ENCODE results near the gene COMMD1. TPM values are rescaled to one million over a fixed set of nuclear protein-coding genes. Genes with fewer than 3 reads are reported as not detected.

The COMMD1 gene
- total and polyA plus RNA-seq, 3 donors from 2014 or later: 61.7 to 87.9 (median 85.2) TPM

DNA sequence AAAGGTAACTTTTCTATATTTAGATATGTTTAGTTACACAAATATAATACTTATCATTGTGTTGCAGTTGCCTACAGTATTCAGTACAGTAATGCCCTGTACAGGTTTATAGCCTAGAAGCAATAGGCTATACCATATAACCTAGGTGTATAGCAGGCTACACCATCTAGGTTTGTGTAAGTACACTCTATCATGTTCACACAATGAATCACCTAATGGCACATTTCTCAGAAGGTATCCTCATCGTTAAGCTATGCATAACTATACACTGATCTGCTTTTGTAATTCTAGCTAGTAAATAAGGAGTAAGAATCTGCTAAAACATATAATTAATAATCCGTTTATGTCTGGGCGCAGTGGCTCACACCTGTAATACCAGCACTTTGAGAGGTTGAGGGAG lies 102.1 kb downstream of the COMMD1 start:
- no peak overlapping the region for H3K4me3 ChIP-seq
- no peaks in the 10 kb centered on the region for H3K4me1 ChIP-seq
- TF ChIP-seq, protein P1, sequence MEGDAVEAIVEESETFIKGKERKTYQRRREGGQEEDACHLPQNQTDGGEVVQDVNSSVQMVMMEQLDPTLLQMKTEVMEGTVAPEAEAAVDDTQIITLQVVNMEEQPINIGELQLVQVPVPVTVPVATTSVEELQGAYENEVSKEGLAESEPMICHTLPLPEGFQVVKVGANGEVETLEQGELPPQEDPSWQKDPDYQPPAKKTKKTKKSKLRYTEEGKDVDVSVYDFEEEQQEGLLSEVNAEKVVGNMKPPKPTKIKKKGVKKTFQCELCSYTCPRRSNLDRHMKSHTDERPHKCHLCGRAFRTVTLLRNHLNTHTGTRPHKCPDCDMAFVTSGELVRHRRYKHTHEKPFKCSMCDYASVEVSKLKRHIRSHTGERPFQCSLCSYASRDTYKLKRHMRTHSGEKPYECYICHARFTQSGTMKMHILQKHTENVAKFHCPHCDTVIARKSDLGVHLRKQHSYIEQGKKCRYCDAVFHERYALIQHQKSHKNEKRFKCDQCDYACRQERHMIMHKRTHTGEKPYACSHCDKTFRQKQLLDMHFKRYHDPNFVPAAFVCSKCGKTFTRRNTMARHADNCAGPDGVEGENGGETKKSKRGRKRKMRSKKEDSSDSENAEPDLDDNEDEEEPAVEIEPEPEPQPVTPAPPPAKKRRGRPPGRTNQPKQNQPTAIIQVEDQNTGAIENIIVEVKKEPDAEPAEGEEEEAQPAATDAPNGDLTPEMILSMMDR (IDR thresholded peaks at IDR 0.05): no peak
- no peak for TF ChIP-seq POLR2A (IDR thresholded peaks at IDR 0.05)
- intact Hi-C loops (cut with DNase I; ENCODE audit: low total_unique reads): no loop called here
- no peaks in the 10 kb centered on the region for H3K36me3 ChIP-seq (ENCODE audit: low read depth, missing control alignments)
- no peaks in the 10 kb centered on the region for H3K27me3 ChIP-seq
- H3K9me3 ChIP-seq: no peaks in the 10 kb centered on the region
- 96 to 97% methylated on average over 3 of the region's 3 CpGs for WGBS, 2 donors
- DNase-seq: no peak
- no peak overlapping the region for H3K27ac ChIP-seq

DNA sequence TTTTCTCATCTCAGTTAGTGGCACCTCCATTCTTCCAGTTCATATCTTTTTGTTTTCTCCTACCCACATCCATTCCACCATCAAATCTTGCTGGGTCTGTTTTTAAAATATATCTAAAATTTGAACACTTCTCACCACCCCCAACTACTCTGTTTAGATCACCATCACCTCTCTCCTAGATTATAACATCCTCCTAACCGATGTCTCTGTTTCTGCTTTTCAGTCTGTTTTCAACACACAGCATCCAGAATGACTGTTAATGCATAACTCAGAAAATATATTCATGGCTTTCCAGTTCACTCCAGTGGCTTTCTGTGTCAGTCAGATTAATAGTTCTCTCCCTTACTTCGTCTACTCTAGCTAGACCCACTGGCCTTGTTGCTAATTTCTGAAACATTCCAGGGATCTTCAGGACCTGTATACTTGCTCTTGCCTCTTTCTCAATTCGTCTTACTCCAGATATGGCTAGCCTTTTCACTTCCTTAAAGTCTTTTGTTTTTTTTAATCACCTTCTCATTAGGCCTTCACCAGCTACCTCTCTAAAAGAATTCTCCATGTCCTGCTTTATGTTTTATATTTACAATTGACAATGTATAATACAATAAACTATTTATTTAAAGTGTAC lies 105.3 kb downstream of the COMMD1 start:
- Histone ChIP-seq H3K4me1 (peaks cover 5% of the 10 kb centered on the region), H3K9me3 (no peaks in the 10 kb centered on the region), H3K4me3 (no peak overlapping the region), H3K27ac (no peak overlapping the region), H3K27me3 (no peaks in the 10 kb centered on the region), H3K36me3 (ENCODE audit: low read depth, missing control alignments) (no peaks in the 10 kb centered on the region)
- intact Hi-C loops (cut with DNase I; ENCODE audit: low total_unique reads): no loop called here
- no peak for DNase-seq
- WGBS, 2 donors: 77% methylated on average over 3 of the region's 3 CpGs
- TF ChIP-seq POLR2A (IDR thresholded peaks at IDR 0.05): no peak
- TF ChIP-seq, protein P1 (IDR thresholded peaks at IDR 0.05): no peak

GRCh38 chr2:62013641-62014040 lies 108.2 kb downstream of the COMMD1 start:
- no peaks in the 10 kb centered on the region for H3K36me3 ChIP-seq (ENCODE audit: low read depth, missing control alignments)
- H3K27me3 ChIP-seq: no peaks in the 10 kb centered on the region
- TF ChIP-seq POLR2A (IDR thresholded peaks at IDR 0.05): no peak
- TF ChIP-seq, protein P1 (IDR thresholded peaks at IDR 0.05): no peak
- no peak for DNase-seq
- H3K9me3 ChIP-seq: no peaks in the 10 kb centered on the region
- H3K27ac ChIP-seq: peak overlapping the region in 1 of 2 donors; percentile 10
- no peak overlapping the region for H3K4me3 ChIP-seq
- intact Hi-C loops (cut with DNase I; ENCODE audit: low total_unique reads): no loop called here
- peaks cover 5% of the 10 kb centered on the region for H3K4me1 ChIP-seq

GRCh38 chr2:62014102-62014501 lies 108.6 kb downstream of the COMMD1 start:
- intact Hi-C loops (cut with DNase I; ENCODE audit: low total_unique reads): no loop called here
- Histone ChIP-seq H3K9me3 (no peaks in the 10 kb centered on the region), H3K4me3 (no peak overlapping the region), H3K36me3 (ENCODE audit: low read depth, missing control alignments) (no peaks in the 10 kb centered on the region), H3K27me3 (no peaks in the 10 kb centered on the region), H3K27ac (peak overlapping the region in 1 of 2 donors; percentile 10), H3K4me1 (peaks cover 5% of the 10 kb centered on the region)
- TF ChIP-seq POLR2A (IDR thresholded peaks at IDR 0.05): no peak
- TF ChIP-seq, protein P1 (IDR thresholded peaks at IDR 0.05): no peak
- WGBS, 2 donors: 25 to 37% methylated on average over 2 of the region's 2 CpGs
- DNase-seq: peak; percentile 62

DNA sequence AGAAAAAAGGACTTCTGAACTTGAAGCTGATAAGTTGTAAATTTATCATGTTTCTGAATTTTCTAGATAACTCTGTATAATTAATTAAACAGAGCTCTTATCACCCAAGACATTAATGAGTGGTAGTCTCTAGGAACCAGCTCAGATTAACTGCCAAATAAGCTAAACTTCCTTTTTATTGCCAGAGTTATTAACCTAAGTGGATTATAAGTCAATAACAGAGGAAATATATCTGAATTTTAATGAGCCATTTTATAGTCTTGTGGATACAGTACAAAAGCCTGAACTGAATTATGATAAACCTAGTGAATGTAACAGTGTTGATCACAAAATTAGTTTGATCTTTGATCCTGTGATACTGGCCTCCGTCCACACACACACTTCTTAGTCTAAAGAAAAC lies 111.5 kb downstream of the COMMD1 start:
- no peak for DNase-seq
- WGBS, 2 donors: 68 to 79% methylated on average over 1 of the region's 1 CpG
- intact Hi-C loops (cut with DNase I; ENCODE audit: low total_unique reads): no loop called here

More for the DNA sequence above, 111.5 kb downstream of the COMMD1 start:
- no peak overlapping the region for H3K27ac ChIP-seq
- TF ChIP-seq POLR2A (IDR thresholded peaks at IDR 0.05): no peak
- TF ChIP-seq, protein P1 (IDR thresholded peaks at IDR 0.05): no peak
- no peaks in the 10 kb centered on the region for H3K36me3 ChIP-seq (ENCODE audit: low read depth, missing control alignments)
- H3K4me1 ChIP-seq: peaks cover 5% of the 10 kb centered on the region
- no peaks in the 10 kb centered on the region for H3K27me3 ChIP-seq
- H3K9me3 ChIP-seq: no peaks in the 10 kb centered on the region
- H3K4me3 ChIP-seq: no peak overlapping the region
